K562 (cell line): ENCODE results near the gene NRXN2. TPM values are rescaled to one million over a fixed set of nuclear protein-coding genes. Genes with fewer than 3 reads are reported as not detected.

ENCODE experiments used
- ATAC-seq: fragments of 200-7000 bp; cut with Tn5 transposase; 3 replicates; pipeline ENCODE4 v1.9.1; 2020; ENCODE audit warnings: moderate library complexity
- BruUV-seq: library from RNA; stranded (reverse); fragments of 400-500 nt; replicated peaks from 2 replicates; lab custom pipeline; 2021; lab: Mats Ljungman, UMichigan
- CTCF ChIA-PET: fragments of 300-600 bp; formaldehyde crosslinking; extraction: SDS; loops from one replicate; lab custom pipeline; 2021; ENCODE audit warnings: low intra/inter-chr PET ratio; lab: Yijun Ruan, JAX
- POLR2A ChIA-PET: fragments of 300-600, 350-650 bp; sonication (Branson Sonifier 250); formaldehyde crosslinking; extraction: SDS; loops from one replicate; lab custom pipeline; 2021; ENCODE audit warnings: antibody characterized with exemption, inconsistent platforms; lab: Yijun Ruan, JAX
- DNase-seq, 4 experiments: peaks; one replicate each; pipeline versions ENCODE4 v3.0.0 to v3.0.0-alpha.2; 2011 to 2018; ENCODE audit warnings: low spot score in 3 of 4, mixed read lengths in 3 of 4; ENCODE audit errors: extremely low read depth in 1 of 4
- FAIRE-seq: peaks from 2 replicates; lab custom pipeline; 2011; peaks lifted over from hg19 to GRCh38; lab: Jason Lieb, UNC
- H2AFZ ChIP-seq: 2 replicates; pipeline ENCODE4 v1.6.0; 2011; ENCODE audit warnings: low read depth, low read length, control low read depth, inconsistent platforms
- H3K27ac ChIP-seq: fragments of 200-600 bp; 3 replicates; pipeline ENCODE4 v1.8.0; 2011; ENCODE audit warnings: low read depth, mild to moderate bottlenecking, control low read depth, inconsistent platforms, low read length, moderate library complexity, mixed read lengths; ENCODE audit errors: extremely low read depth
- H3K27me3 ChIP-seq, 2 experiments: fragments of 300-600 bp in 1 of 2; 2 replicates in 1 of 2; 3 replicates in 1 of 2; pipeline versions ENCODE4 v1.6.0 to v1.8.0; 2011; ENCODE audit warnings: inconsistent platforms in 2 of 2, low read length in 2 of 2, mild to moderate bottlenecking in 1 of 2, mixed read lengths in 1 of 2, moderate library complexity in 1 of 2; ENCODE audit not compliant: control insufficient read depth in 2 of 2, insufficient read depth in 2 of 2
- H3K36me3 ChIP-seq: fragments of 300-600 bp; 3 replicates; pipeline ENCODE4 v1.8.0; 2011; ENCODE audit warnings: mild to moderate bottlenecking, low read length, inconsistent platforms; ENCODE audit not compliant: control insufficient read depth, insufficient read depth
- H3K4me1 ChIP-seq, 2 experiments: fragments of 200-600 bp in 1 of 2; replicated peaks in 1 of 2; 2 replicates in 1 of 2; 3 replicates in 1 of 2; pipeline versions ENCODE4 v1.5.1 to v1.8.0; 2011; ENCODE audit warnings: inconsistent platforms in 2 of 2, low read length in 2 of 2, mild to moderate bottlenecking in 1 of 2, mixed read lengths in 1 of 2, moderate library complexity in 1 of 2; ENCODE audit not compliant: control insufficient read depth in 2 of 2, insufficient read depth in 2 of 2
- H3K4me2 ChIP-seq: 2 replicates; pipeline ENCODE4 v1.6.1; 2011; ENCODE audit warnings: low read length, control low read depth, inconsistent platforms, mixed read lengths; ENCODE audit not compliant: insufficient read depth
- H3K4me3 ChIP-seq: fragments of 200-600 bp; sonication (generic), shearing (Covaris generic); 2 replicates; pipeline ENCODE4 v1.5.1; 2016; ENCODE audit warnings: control low read depth, inconsistent platforms
- H3K79me2 ChIP-seq: fragments of 200-600 bp; 3 replicates; pipeline ENCODE4 v1.8.0; 2011; ENCODE audit warnings: low read length, inconsistent platforms; ENCODE audit not compliant: control insufficient read depth, insufficient read depth
- H3K9ac ChIP-seq, 2 experiments: 2 replicates each; pipeline versions ENCODE4 v1.6.0 to v1.6.1; 2011; ENCODE audit warnings: low read depth in 2 of 2, low read length in 2 of 2, control low read depth in 1 of 2, inconsistent platforms in 1 of 2, mild to moderate bottlenecking in 1 of 2, mixed read lengths in 1 of 2; ENCODE audit not compliant: insufficient read depth in 1 of 2
- H3K9me1 ChIP-seq: one replicate; pipeline ENCODE4 v1.6.0; 2011; ENCODE audit warnings: inconsistent platforms, mild to moderate bottlenecking, low read length, moderate library complexity; ENCODE audit not compliant: control insufficient read depth, insufficient read depth
- H3K9me3 ChIP-seq: replicated peaks from 2 replicates; pipeline ENCODE4 v1.5.1; 2011; ENCODE audit warnings: low read depth, low read length, inconsistent platforms; ENCODE audit not compliant: control insufficient read depth, insufficient read depth
- H4K20me1 ChIP-seq: replicated peaks from 2 replicates; pipeline ENCODE4 v1.6.1; 2011; ENCODE audit warnings: low read length, inconsistent platforms, mixed read lengths; ENCODE audit not compliant: control insufficient read depth, insufficient read depth
- CBX2 ChIP-seq: fragments of 200-600 bp; sonication (generic); IDR thresholded peaks from one replicate; pipeline ENCODE4 v1.6.1; 2012; ENCODE audit warnings: mild to moderate bottlenecking, low read length, inconsistent platforms; ENCODE audit not compliant: insufficient read depth, poor library complexity, severe bottlenecking
- CGGBP1 ChIP-seq: fragments of 250-450 bp; sonication (Bioruptor Pico); IDR thresholded peaks from 2 replicates; pipeline ENCODE4 v1.9.0; 2021; ENCODE audit warnings: mild to moderate bottlenecking
- HCFC1 ChIP-seq: IDR thresholded peaks from 2 replicates; pipeline ENCODE4 v1.6.1; 2012; ENCODE audit warnings: low read depth, low read length, improper control_type of control experiment
- HDAC2 ChIP-seq: fragments of 450-650 bp; IDR thresholded peaks from 2 replicates; pipeline ENCODE4 v1.6.1; 2016; ENCODE audit warnings: mild to moderate bottlenecking
- MAFF ChIP-seq: IDR thresholded peaks from 2 replicates; pipeline ENCODE4 v1.6.1; 2012; ENCODE audit warnings: low read length, improper control_type of control experiment
- SPI1 ChIP-seq: IDR thresholded peaks from 2 replicates; pipeline ENCODE4 v1.6.1; 2011; ENCODE audit warnings: low read depth, low read length, control low read depth, borderline replicate concordance
- TCF15 ChIP-seq: fragments of 250-450 bp; sonication (Bioruptor Pico); IDR thresholded peaks from 2 replicates; pipeline ENCODE4 v1.8.0; 2022; ENCODE audit warnings: moderate library complexity, mild to moderate bottlenecking, inconsistent platforms
- ZBTB49 ChIP-seq: sonication (generic); formaldehyde crosslinking; IDR thresholded peaks from 2 replicates; pipeline ENCODE4 v1.8.0; 2022; ENCODE audit warnings: missing genetic modification reagents, mild to moderate bottlenecking, borderline replicate concordance
- ZBTB7A ChIP-seq: IDR thresholded peaks from 2 replicates; pipeline ENCODE4 v1.6.1; 2011; ENCODE audit warnings: low read depth, mild to moderate bottlenecking, low read length, moderate library complexity, borderline replicate concordance; ENCODE audit not compliant: control insufficient read depth
- ZNF134 ChIP-seq: fragments of 250-450 bp; sonication (Bioruptor Pico); conservative IDR thresholded peaks from 2 replicates; pipeline ENCODE4 v1.4.0; 2020
- ZNF143 ChIP-seq: sonication (generic); formaldehyde crosslinking; IDR thresholded peaks from 2 replicates; pipeline ENCODE4 v1.9.0; 2022; ENCODE audit warnings: mild to moderate bottlenecking, missing genetic modification reagents
- ZNF311 ChIP-seq: fragments of 250-450 bp; sonication (Bioruptor Pico); IDR thresholded peaks from 2 replicates; pipeline ENCODE4 v1.4.0; 2020; ENCODE audit warnings: mild to moderate bottlenecking, moderate library complexity
- ZNF512 ChIP-seq: IDR thresholded peaks from 2 replicates; pipeline ENCODE4 v1.6.1; 2016; ENCODE audit warnings: missing genetic modification characterization, missing compliant biosample characterization
- WGBS: fragments of 100-300 bp; shearing (Covaris generic); methylation state at CpG from one replicate; pipeline ENCODE4 v1.1.6; 2016; ENCODE audit warnings: low coverage, mixed read lengths; ENCODE audit not compliant: insufficient coverage; ENCODE audit errors: missing lambda C conversion rate; 5-methylcytosine and 5-hydroxymethylcytosine counted together
- in situ Hi-C: fragments of 300-500 bp; cut with MboI; formaldehyde crosslinking; loops from 4 replicates; pipeline ENCODE4 v1.15.0; 2018; ENCODE audit warnings: inconsistent platforms, mixed read lengths
- intact Hi-C: fragments of 100-400 bp; cut with micrococcal nuclease; formaldehyde crosslinking; loops from 2 replicates; pipeline ENCODE4 v1.14.2; 2022
- polyA plus RNA-seq, 8 experiments: library from polyadenylated mRNA; depleted of rRNA in 4 of 8; stranded (reverse) in 5 of 8; unstranded in 3 of 8; fragments of >200 nt; fragmentation: Nextera tagmentation in 2 of 8; fragmentation: Illumina TruSeq in 1 of 8; extraction: Ambion mirVana in 2 of 8; extraction: Trizol in 1 of 8; gene quantifications; 2 replicates each; pipeline versions ENCODE4 v1.2.1 to v1.2.3, GENCODE V29; 2011 to 2014; ENCODE audit warnings: inconsistent platforms in 1 of 8, missing spikeins in 1 of 8
- total RNA-seq, 7 experiments: library from RNA; depleted of rRNA in 6 of 7; stranded (reverse); fragments of >200 nt in 6 of 7; fragmentation: Illumina TruSeq in 2 of 7; extraction: Trizol in 2 of 7; gene quantifications; 2 replicates each; pipeline versions ENCODE4 v1.2.1 to v1.2.3, GENCODE V29; 2011 to 2021; ENCODE audit warnings: low replicate concordance in 1 of 7

NRXN2 gene
- total and polyA plus RNA-seq, 9 of the 15 experiments (the other 6 are each of a cell fraction or from before 2014, with no cell fraction given) = 0.07 to 0.47 (median 0.15) TPM; not detected in 4

GRCh38 chr11:64760759-64761420 lies 37.9 kb upstream of the NRXN2 start (continued):
- TF ChIP-seq ZBTB49 (CRISPR knock-in tag) = no peak
- TF ChIP-seq ZNF134 (CRISPR knock-in tag) = peak; percentile 82
- TF ChIP-seq, all 486 proteins: peak for 18

- no peaks in the 10 kb centered on the region for H3K27me3 ChIP-seq
- ChIA-PET CTCF (no interaction called here), POLR2A (interaction anchor here (0.7 to 7.9 kb wide), 7 partner anchors 8 to 740 kb away, joined by 3 to 168 read pairs (median 5); partner anchors contain the start of gene SF1)
- H3K9me1 ChIP-seq = peaks cover 6% of the 10 kb centered on the region
- H3K4me2 ChIP-seq = no peak within 1 kb of the TSS
- no TSS peak for BruUV-seq
- ATAC-seq = peak; percentile 43
- intact Hi-C loops (no loop called here), in situ Hi-C loops (no loop called here)
- FAIRE-seq = no peak
- H3K9ac ChIP-seq = peak within 1 kb of the TSS in 1 of 2 experiments; percentile 81; a peak in 2 of 4 replicates
- no peak within 1 kb of the TSS for H3K4me3 ChIP-seq
- peaks cover 24% of the 10 kb centered on the region for H4K20me1 ChIP-seq
- peaks cover 32% of the 10 kb centered on the region; the same call in 2 of the 3 replicates for H3K36me3 ChIP-seq
- no peak within 1 kb of the TSS for H3K27ac ChIP-seq
- no peaks in the 10 kb centered on the region for H3K9me3 ChIP-seq
- H3K4me1 ChIP-seq = peaks cover 18 to 69% of the 10 kb centered on the region in 2 experiments
- peak; percentile 36 to 55 (median 40) for DNase-seq
- H3K79me2 ChIP-seq = no peaks in the 10 kb centered on the region
- no peak within 1 kb of the TSS for H2AFZ ChIP-seq
- WGBS = 69% methylated on average over 24 of the region's 24 CpGs
- TF ChIP-seq ZNF143 (CRISPR knock-in tag) (peak; percentile 63), CGGBP1 (CRISPR knock-in tag) (no peak), CBX2 (no peak), ZNF512 (no peak), ZNF311 (CRISPR knock-in tag) (no peak), TCF15 (CRISPR knock-in tag) (no peak), ZBTB7A (peak; percentile 30; the same call in 1 of the 2 replicates), MAFF (no peak), HDAC2 (no peak), SPI1 (0 out of 2 replicates have a peak, but pooled peaks have one; percentile 8), HCFC1 (peak; percentile 74)
Observed at GRCh38 chr11:64759722-64760719, 37.0 kb upstream of the NRXN2 start, which contains the start of gene PYGM. TSS of gene PYGM (minus strand) at chr11:64759974. CDS start at chr11:64759898, 76 bp downstream.
